K562 (cell line): Measurements from ENCODE around the gene IRAK2. TPM values are rescaled to one million over a fixed set of nuclear protein-coding genes. Genes with fewer than 3 reads are reported as not detected.

Experiments used
- ATAC-seq: fragments of 200-7000 bp; cut with Tn5 transposase; 3 replicates; pipeline ENCODE4 v1.9.1; 2020; ENCODE audit warnings: moderate library complexity
- BruUV-seq: library from RNA; stranded (reverse); fragments of 400-500 nt; replicated peaks from 2 replicates; lab custom pipeline; 2021; lab: Mats Ljungman, UMichigan
- CTCF ChIA-PET: fragments of 300-600 bp; formaldehyde crosslinking; extraction: SDS; loops from one replicate; lab custom pipeline; 2021; ENCODE audit warnings: low intra/inter-chr PET ratio; lab: Yijun Ruan, JAX
- POLR2A ChIA-PET: fragments of 300-600, 350-650 bp; sonication (Branson Sonifier 250); formaldehyde crosslinking; extraction: SDS; loops from one replicate; lab custom pipeline; 2021; ENCODE audit warnings: antibody characterized with exemption, inconsistent platforms; lab: Yijun Ruan, JAX
- DNase-seq, 4 experiments: peaks; one replicate each; pipeline versions ENCODE4 v3.0.0 to v3.0.0-alpha.2; 2011 to 2018; ENCODE audit warnings: low spot score in 3 of 4, mixed read lengths in 3 of 4; ENCODE audit errors: extremely low read depth in 1 of 4
- FAIRE-seq: peaks from 2 replicates; lab custom pipeline; 2011; peaks lifted over from hg19 to GRCh38; lab: Jason Lieb, UNC
- H2AFZ ChIP-seq: 2 replicates; pipeline ENCODE4 v1.6.0; 2011; ENCODE audit warnings: low read depth, low read length, control low read depth, inconsistent platforms
- H3K27ac ChIP-seq: fragments of 200-600 bp; 3 replicates; pipeline ENCODE4 v1.8.0; 2011; ENCODE audit warnings: low read depth, mild to moderate bottlenecking, control low read depth, inconsistent platforms, low read length, moderate library complexity, mixed read lengths; ENCODE audit errors: extremely low read depth
- H3K27me3 ChIP-seq, 2 experiments: fragments of 300-600 bp in 1 of 2; 2 replicates in 1 of 2; 3 replicates in 1 of 2; pipeline versions ENCODE4 v1.6.0 to v1.8.0; 2011; ENCODE audit warnings: inconsistent platforms in 2 of 2, low read length in 2 of 2, mild to moderate bottlenecking in 1 of 2, mixed read lengths in 1 of 2, moderate library complexity in 1 of 2; ENCODE audit not compliant: control insufficient read depth in 2 of 2, insufficient read depth in 2 of 2
- H3K36me3 ChIP-seq: fragments of 300-600 bp; 3 replicates; pipeline ENCODE4 v1.8.0; 2011; ENCODE audit warnings: mild to moderate bottlenecking, low read length, inconsistent platforms; ENCODE audit not compliant: control insufficient read depth, insufficient read depth
- H3K4me1 ChIP-seq, 2 experiments: fragments of 200-600 bp in 1 of 2; replicated peaks in 1 of 2; 2 replicates in 1 of 2; 3 replicates in 1 of 2; pipeline versions ENCODE4 v1.5.1 to v1.8.0; 2011; ENCODE audit warnings: inconsistent platforms in 2 of 2, low read length in 2 of 2, mild to moderate bottlenecking in 1 of 2, mixed read lengths in 1 of 2, moderate library complexity in 1 of 2; ENCODE audit not compliant: control insufficient read depth in 2 of 2, insufficient read depth in 2 of 2
- H3K4me2 ChIP-seq: 2 replicates; pipeline ENCODE4 v1.6.1; 2011; ENCODE audit warnings: low read length, control low read depth, inconsistent platforms, mixed read lengths; ENCODE audit not compliant: insufficient read depth
- H3K4me3 ChIP-seq: fragments of 200-600 bp; sonication (generic), shearing (Covaris generic); 2 replicates; pipeline ENCODE4 v1.5.1; 2016; ENCODE audit warnings: control low read depth, inconsistent platforms
- H3K79me2 ChIP-seq: fragments of 200-600 bp; 3 replicates; pipeline ENCODE4 v1.8.0; 2011; ENCODE audit warnings: low read length, inconsistent platforms; ENCODE audit not compliant: control insufficient read depth, insufficient read depth
- H3K9ac ChIP-seq, 2 experiments: 2 replicates each; pipeline versions ENCODE4 v1.6.0 to v1.6.1; 2011; ENCODE audit warnings: low read depth in 2 of 2, low read length in 2 of 2, control low read depth in 1 of 2, inconsistent platforms in 1 of 2, mild to moderate bottlenecking in 1 of 2, mixed read lengths in 1 of 2; ENCODE audit not compliant: insufficient read depth in 1 of 2
- H3K9me1 ChIP-seq: one replicate; pipeline ENCODE4 v1.6.0; 2011; ENCODE audit warnings: inconsistent platforms, mild to moderate bottlenecking, low read length, moderate library complexity; ENCODE audit not compliant: control insufficient read depth, insufficient read depth
- H3K9me3 ChIP-seq: replicated peaks from 2 replicates; pipeline ENCODE4 v1.5.1; 2011; ENCODE audit warnings: low read depth, low read length, inconsistent platforms; ENCODE audit not compliant: control insufficient read depth, insufficient read depth
- H4K20me1 ChIP-seq: replicated peaks from 2 replicates; pipeline ENCODE4 v1.6.1; 2011; ENCODE audit warnings: low read length, inconsistent platforms, mixed read lengths; ENCODE audit not compliant: control insufficient read depth, insufficient read depth
- ARID2 ChIP-seq: fragments of 450-650 bp; IDR thresholded peaks from 2 replicates; pipeline ENCODE4 v1.6.1; 2017; ENCODE audit warnings: antibody characterized with exemption, mild to moderate bottlenecking
- CBX3 ChIP-seq, 2 experiments: IDR thresholded peaks; 1 replicate in 1 of 2; 2 replicates in 1 of 2; pipeline ENCODE4 v1.6.1; 2012; ENCODE audit warnings: inconsistent platforms in 2 of 2, low read length in 2 of 2, borderline replicate concordance in 1 of 2, control low read depth in 1 of 2
- CREM ChIP-seq: IDR thresholded peaks from 2 replicates; pipeline ENCODE4 v1.6.1; 2014; ENCODE audit warnings: antibody characterized with exemption, low read depth
- DLX4 ChIP-seq: fragments of 250-450 bp; sonication (Bioruptor Pico); IDR thresholded peaks from 2 replicates; pipeline ENCODE4 v1.6.1; 2021; ENCODE audit warnings: mild to moderate bottlenecking
- ERF ChIP-seq: fragments of 450-650 bp; formaldehyde crosslinking; IDR thresholded peaks from 2 replicates; pipeline ENCODE4 v1.4.0; 2020; ENCODE audit warnings: mild to moderate bottlenecking, mixed read lengths
- FOSL1 ChIP-seq: fragments of 200-800 bp; sonication (Bioruptor generic); conservative IDR thresholded peaks from 2 replicates; pipeline ENCODE4 v1.6.1; 2016; ENCODE audit warnings: missing genetic modification characterization, missing compliant biosample characterization
- HMG20A ChIP-seq: fragments of 450-650 bp; formaldehyde crosslinking; conservative IDR thresholded peaks from 2 replicates; pipeline ENCODE4 v1.4.0; 2020; ENCODE audit warnings: mild to moderate bottlenecking, mixed read lengths
- KDM4B ChIP-seq, 2 experiments: fragments of 450-650 bp in 1 of 2; sonication (generic) in 1 of 2; IDR thresholded peaks; 2 replicates each; pipeline ENCODE4 v1.6.1; 2016 to 2017; ENCODE audit warnings: borderline replicate concordance in 2 of 2, antibody characterized with exemption in 1 of 2, low read depth in 1 of 2, mild to moderate bottlenecking in 1 of 2
- L3MBTL2 ChIP-seq: fragments of 450-650 bp; IDR thresholded peaks from 2 replicates; pipeline ENCODE4 v1.6.1; 2016; ENCODE audit warnings: mild to moderate bottlenecking, moderate library complexity
- NFYB ChIP-seq: IDR thresholded peaks from 2 replicates; pipeline ENCODE4 v1.6.1; 2011; ENCODE audit warnings: mild to moderate bottlenecking, moderate library complexity; ENCODE audit not compliant: insufficient read length; ENCODE audit errors: extremely low read depth
- RBM15 ChIP-seq: fragments of 200-400 bp; formaldehyde crosslinking; IDR thresholded peaks from 2 replicates; pipeline ENCODE4 v1.6.1; 2018; ENCODE audit warnings: mild to moderate bottlenecking, low read length, moderate library complexity; ENCODE audit not compliant: insufficient read depth
- RBM39 ChIP-seq: fragments of 200-400 bp; formaldehyde crosslinking; optimal IDR thresholded peaks from 2 replicates; pipeline ENCODE3; 2018; ENCODE audit warnings: low read depth, low read length
- RCOR1 ChIP-seq, 2 experiments: IDR thresholded peaks; 2 replicates each; pipeline ENCODE4 v1.6.1; 2012; ENCODE audit warnings: low read depth in 2 of 2, low read length in 2 of 2, borderline replicate concordance in 1 of 2, improper control_type of control experiment in 1 of 2
- SMARCC2 ChIP-seq: fragments of 450-650 bp; IDR thresholded peaks from 2 replicates; pipeline ENCODE4 v1.6.1; 2017; ENCODE audit warnings: antibody characterized with exemption, moderate library complexity, mild to moderate bottlenecking, low read depth
- THAP7 ChIP-seq: fragments of 250-450 bp; sonication (Bioruptor Pico); IDR thresholded peaks from 2 replicates; pipeline ENCODE4 v1.5.0; 2021
- TRIM25 ChIP-seq: fragments of 450-650 bp; IDR thresholded peaks from 2 replicates; pipeline ENCODE4 v1.7.0; 2016; ENCODE audit warnings: borderline replicate concordance
- YY1 ChIP-seq, 3 experiments: IDR thresholded peaks; 2 replicates each; pipeline ENCODE4 v1.6.1; 2011; ENCODE audit warnings: low read length in 2 of 3, mild to moderate bottlenecking in 2 of 3, moderate library complexity in 2 of 3, borderline replicate concordance in 1 of 3, control low read depth in 1 of 3, low read depth in 1 of 3; ENCODE audit not compliant: insufficient read depth in 3 of 3, insufficient replicate concordance in 2 of 3, control insufficient read depth in 1 of 3, insufficient read length in 1 of 3; ENCODE audit errors: extremely low read depth in 1 of 3
- ZC3H8 ChIP-seq: fragments of 450-650 bp; IDR thresholded peaks from 2 replicates; pipeline ENCODE4 v1.6.1; 2017
- ZFX ChIP-seq: sonication (generic); formaldehyde crosslinking; IDR thresholded peaks from 2 replicates; pipeline ENCODE4 v1.8.0; 2022; ENCODE audit warnings: mild to moderate bottlenecking, missing genetic modification reagents, moderate library complexity
- ZNF274 ChIP-seq: IDR thresholded peaks from 2 replicates; pipeline ENCODE4 v1.6.1; 2011; ENCODE audit warnings: low read depth, mild to moderate bottlenecking, low read length, moderate library complexity, borderline replicate concordance
- WGBS: fragments of 100-300 bp; shearing (Covaris generic); methylation state at CpG from one replicate; pipeline ENCODE4 v1.1.6; 2016; ENCODE audit warnings: low coverage, mixed read lengths; ENCODE audit not compliant: insufficient coverage; ENCODE audit errors: missing lambda C conversion rate; 5-methylcytosine and 5-hydroxymethylcytosine counted together
- in situ Hi-C: fragments of 300-500 bp; cut with MboI; formaldehyde crosslinking; loops from 4 replicates; pipeline ENCODE4 v1.15.0; 2018; ENCODE audit warnings: inconsistent platforms, mixed read lengths
- intact Hi-C: fragments of 100-400 bp; cut with micrococcal nuclease; formaldehyde crosslinking; loops from 2 replicates; pipeline ENCODE4 v1.14.2; 2022
- polyA plus RNA-seq, 8 experiments: library from polyadenylated mRNA; depleted of rRNA in 4 of 8; stranded (reverse) in 5 of 8; unstranded in 3 of 8; fragments of >200 nt; fragmentation: Nextera tagmentation in 2 of 8; fragmentation: Illumina TruSeq in 1 of 8; extraction: Ambion mirVana in 2 of 8; extraction: Trizol in 1 of 8; gene quantifications; 2 replicates each; pipeline versions ENCODE4 v1.2.1 to v1.2.3, GENCODE V29; 2011 to 2014; ENCODE audit warnings: inconsistent platforms in 1 of 8, missing spikeins in 1 of 8
- total RNA-seq, 7 experiments: library from RNA; depleted of rRNA in 6 of 7; stranded (reverse); fragments of >200 nt in 6 of 7; fragmentation: Illumina TruSeq in 2 of 7; extraction: Trizol in 2 of 7; gene quantifications; 2 replicates each; pipeline versions ENCODE4 v1.2.1 to v1.2.3, GENCODE V29; 2011 to 2021; ENCODE audit warnings: low replicate concordance in 1 of 7

IRAK2 gene
- total and polyA plus RNA-seq, 9 of the 15 experiments (the other 6 are each of a cell fraction or from before 2014, with no cell fraction given), result 0.42 to 4.4 (median 2.7) TPM

- H3K79me2 ChIP-seq, result peaks cover 86% of the 10 kb centered on the region
- FAIRE-seq, result no peak
- no peak for ATAC-seq
- no peak overlapping the region for H2AFZ ChIP-seq
- POLR2A ChIA-PET, result interaction anchor here (0.6 to 1.7 kb wide), 3 partner anchors 15 to 65 kb away, joined by 4 read pairs; partner anchors contain the start of gene TATDN2
- no TSS peak for BruUV-seq
- H3K9me1 ChIP-seq, result no peaks in the 10 kb centered on the region
- in situ Hi-C loops, result no loop called here
- intact Hi-C loops, result no loop called here
- no peaks in the 10 kb centered on the region for H3K9me3 ChIP-seq
- TF ChIP-seq THAP7 (CRISPR knock-in tag) (no peak), L3MBTL2 (no peak), RCOR1 (IDR thresholded peaks at IDR 0.05; ENCODE audit: borderline replicate concordance in 1 of 2, low read depth in 2 of 2, low read length in 2 of 2) (no peak), HMG20A (CRISPR knock-in tag) (no peak), RBM15 (no peak), KDM4B (IDR thresholded peaks at IDR 0.05; ENCODE audit: borderline replicate concordance in 2 of 2, low read depth in 1 of 2) (no peak), CBX3 (IDR thresholded peaks at IDR 0.05; ENCODE audit: borderline replicate concordance in 1 of 2, low read length in 2 of 2) (no peak), RBM39 (no peak), SMARCC2 (no peak), ZFX (CRISPR knock-in tag) (no peak), YY1 (IDR thresholded peaks at IDR 0.05; ENCODE audit: borderline replicate concordance in 1 of 3, control insufficient read depth in 1 of 3, extremely low read depth in 1 of 3, insufficient read depth in 3 of 3, insufficient read length in 1 of 3, insufficient replicate concordance in 2 of 3, low read depth in 1 of 3, low read length in 2 of 3) (no peak), ZC3H8 (no peak), FOSL1 (tag) (no peak), TRIM25 (no peak), ARID2 (no peak), ERF (CRISPR knock-in tag) (no peak), NFYB (no peak), CREM (no peak), ZNF274 (no peak), DLX4 (CRISPR knock-in tag) (no peak)
- H3K27me3 ChIP-seq, result no peaks in the 10 kb centered on the region
- no peak overlapping the region for H3K27ac ChIP-seq
- no peak overlapping the region for H3K4me2 ChIP-seq
- H3K9ac ChIP-seq, result no peak overlapping the region
- H3K36me3 ChIP-seq, result peaks cover 88% of the 10 kb centered on the region
- H3K4me1 ChIP-seq, result peaks cover 0 to 15% of the 10 kb centered on the region in 2 experiments; a peak in 2 of 5 replicates
- CTCF ChIA-PET, result no interaction called here
- no peak for DNase-seq
- no peak overlapping the region for H3K4me3 ChIP-seq
- H4K20me1 ChIP-seq, result no peaks in the 10 kb centered on the region; the same call in 1 of the 2 replicates
- WGBS, result 95% methylated on average over 5 of the region's 5 CpGs
Measured at GRCh38 chr3:10269443-10269842, 104.7 kb downstream of the IRAK2 start.
